SK-N-SH (cell line): ENCODE results near the gene RASA3. TPM values are rescaled to one million over a fixed set of nuclear protein-coding genes. Genes with fewer than 3 reads are reported as not detected.

Source experiments
- CTCF ChIA-PET: fragments of 300-600, 350-600 bp; formaldehyde crosslinking; extraction: SDS; loops from one replicate; lab custom pipeline; 2021; lab: Yijun Ruan, JAX
- POLR2A ChIA-PET: fragments of 350-600 bp; sonication (Branson Sonifier 250); formaldehyde crosslinking; extraction: SDS; loops from one replicate; lab custom pipeline; 2020; ENCODE audit warnings: antibody characterized with exemption, inconsistent platforms; lab: Yijun Ruan, JAX
- DNase-seq: peaks from one replicate; pipeline ENCODE4 v3.0.0; 2012
- H2AFZ ChIP-seq: fragments of 200-600 bp; sonication (generic); 2 replicates; pipeline ENCODE4 v1.8.1; 2016; ENCODE audit warnings: antibody characterized with exemption, mild to moderate bottlenecking, low read depth
- H3F3A ChIP-seq: fragments of 200-600 bp; sonication (generic); replicated peaks from 2 replicates; pipeline ENCODE3; 2016; ENCODE audit warnings: antibody characterized with exemption, mild to moderate bottlenecking; ENCODE audit not compliant: insufficient read depth
- H3K27ac ChIP-seq, 2 experiments: fragments of 200-500 bp in 1 of 2; fragments of 200-600 bp in 1 of 2; sonication (Bioruptor generic) in 1 of 2; sonication (generic), shearing (Covaris generic) in 1 of 2; 2 replicates each; pipeline versions ENCODE4 v1.5.1 to v1.6.1; 2014 to 2016; ENCODE audit warnings: low read depth in 2 of 2, inconsistent platforms in 1 of 2, low read length in 1 of 2, mild to moderate bottlenecking in 1 of 2, mixed read lengths in 1 of 2
- H3K27me3 ChIP-seq: fragments of 200-600 bp; sonication (generic), shearing (Covaris generic); 2 replicates; pipeline ENCODE4 v1.6.1; 2016; ENCODE audit warnings: mixed run types; ENCODE audit not compliant: insufficient read depth
- H3K36me3 ChIP-seq, 2 experiments: fragments of 200-500 bp in 1 of 2; fragments of 200-600 bp in 1 of 2; sonication (Bioruptor generic) in 1 of 2; sonication (generic) in 1 of 2; replicated peaks in 1 of 2; 2 replicates each; pipeline versions ENCODE3 to v1.5.1; 2014 to 2016; ENCODE audit warnings: low read length in 1 of 2, mild to moderate bottlenecking in 1 of 2; ENCODE audit not compliant: insufficient read depth in 2 of 2, control insufficient read depth in 1 of 2
- H3K4me1 ChIP-seq, 2 experiments: fragments of 200-500 bp in 1 of 2; fragments of 200-600 bp in 1 of 2; sonication (Bioruptor generic) in 1 of 2; sonication (generic), shearing (Covaris generic) in 1 of 2; 2 replicates each; pipeline versions ENCODE4 v1.5.1 to v1.6.1; 2014 to 2016; ENCODE audit warnings: low read depth in 1 of 2, low read length in 1 of 2, mixed run types in 1 of 2; ENCODE audit not compliant: insufficient read depth in 2 of 2, control insufficient read depth in 1 of 2
- H3K4me2 ChIP-seq: fragments of 200-600 bp; sonication (generic), shearing (Covaris generic); 2 replicates; pipeline ENCODE4 v1.6.1; 2017; ENCODE audit warnings: mixed run types
- H3K4me3 ChIP-seq, 2 experiments: fragments of 200-500 bp in 1 of 2; fragments of 200-600 bp in 1 of 2; sonication (Bioruptor generic) in 1 of 2; sonication (generic), shearing (Covaris generic) in 1 of 2; 2 replicates each; pipeline versions ENCODE4 v1.5.1 to v1.8.1; 2014 to 2016; ENCODE audit warnings: low read depth in 2 of 2, inconsistent platforms in 1 of 2, low read length in 1 of 2, mild to moderate bottlenecking in 1 of 2, mixed read lengths in 1 of 2, moderate library complexity in 1 of 2
- H3K79me2 ChIP-seq: fragments of 200-600 bp; sonication (generic); 2 replicates; pipeline ENCODE4 v1.8.1; 2017; ENCODE audit warnings: mild to moderate bottlenecking; ENCODE audit not compliant: insufficient read depth
- H3K9ac ChIP-seq: fragments of 200-600 bp; sonication (generic); 2 replicates; pipeline ENCODE4 v1.6.1; 2017; ENCODE audit warnings: mixed run types
- H3K9me2 ChIP-seq: fragments of 200-600 bp; sonication (generic); 2 replicates; pipeline ENCODE4 v1.6.1; 2017; ENCODE audit warnings: mixed run types
- H3K9me3 ChIP-seq: fragments of 200-600 bp; sonication (generic); 2 replicates; pipeline ENCODE4 v1.6.1; 2017; ENCODE audit warnings: mixed run types, mild to moderate bottlenecking, moderate library complexity
- H4K20me1 ChIP-seq: fragments of 200-600 bp; sonication (generic); 2 replicates; pipeline ENCODE4 v1.6.1; 2017; ENCODE audit warnings: mild to moderate bottlenecking, mixed run types; ENCODE audit not compliant: insufficient read depth
- FOXM1 ChIP-seq: IDR thresholded peaks from 2 replicates; pipeline ENCODE4 v1.4.0; 2012; ENCODE audit warnings: low read depth, mild to moderate bottlenecking
- GABPA ChIP-seq: IDR thresholded peaks from 2 replicates; pipeline ENCODE4 v1.4.0; 2012; ENCODE audit warnings: low read depth, mild to moderate bottlenecking
- RFX5 ChIP-seq: IDR thresholded peaks from 2 replicates; pipeline ENCODE4 v1.6.1; 2012; ENCODE audit warnings: mild to moderate bottlenecking, improper control_type of control experiment, low read length
- TAF1 ChIP-seq: IDR thresholded peaks from 2 replicates; pipeline ENCODE4 v1.6.1; 2012; ENCODE audit warnings: low read depth, mild to moderate bottlenecking, low read length, moderate library complexity, borderline replicate concordance
- TCF12 ChIP-seq: IDR thresholded peaks from 2 replicates; pipeline ENCODE4 v1.4.0; 2012
- TEAD4 ChIP-seq: IDR thresholded peaks from 2 replicates; pipeline ENCODE4 v1.4.0; 2012; ENCODE audit warnings: mild to moderate bottlenecking, borderline replicate concordance; ENCODE audit not compliant: insufficient read depth
- WGBS: methylation state at CpG from one replicate; pipeline ENCODE4 v1.1.6; 2017; ENCODE audit warnings: low lambda C conversion rate; 5-methylcytosine and 5-hydroxymethylcytosine counted together
- polyA plus RNA-seq, 3 experiments: library from polyadenylated mRNA; depleted of rRNA; stranded (reverse); fragments of >200 nt; gene quantifications; 2 replicates each; pipeline ENCODE4 v1.2.3, GENCODE V29; 2012
- TF ChIP-seq, protein P1 (sequence below): IDR thresholded peaks from 2 replicates; pipeline ENCODE4 v1.4.0; 2012; ENCODE audit warnings: low read depth, borderline replicate concordance
- TF ChIP-seq, protein P2 (sequence below): IDR thresholded peaks from 2 replicates; pipeline ENCODE4 v1.4.0; 2012; ENCODE audit warnings: low read depth
- TF ChIP-seq, protein P3 (sequence below): fragments of 200-600 bp; sonication (generic); IDR thresholded peaks from 2 replicates; pipeline ENCODE4 v1.6.1; 2017; ENCODE audit warnings: antibody characterized with exemption, mild to moderate bottlenecking, moderate library complexity
- TF ChIP-seq, protein P4 (sequence below): IDR thresholded peaks from 2 replicates; pipeline ENCODE4 v1.4.0; 2012; ENCODE audit warnings: low read depth, borderline replicate concordance
- TF ChIP-seq, protein P5 (sequence below): IDR thresholded peaks from 2 replicates; pipeline ENCODE4; 2012

RASA3 gene
- polyA plus RNA-seq, 1 of the 3 experiments (the other 2 are of a cell fraction), result 25.1 TPM

DNA sequence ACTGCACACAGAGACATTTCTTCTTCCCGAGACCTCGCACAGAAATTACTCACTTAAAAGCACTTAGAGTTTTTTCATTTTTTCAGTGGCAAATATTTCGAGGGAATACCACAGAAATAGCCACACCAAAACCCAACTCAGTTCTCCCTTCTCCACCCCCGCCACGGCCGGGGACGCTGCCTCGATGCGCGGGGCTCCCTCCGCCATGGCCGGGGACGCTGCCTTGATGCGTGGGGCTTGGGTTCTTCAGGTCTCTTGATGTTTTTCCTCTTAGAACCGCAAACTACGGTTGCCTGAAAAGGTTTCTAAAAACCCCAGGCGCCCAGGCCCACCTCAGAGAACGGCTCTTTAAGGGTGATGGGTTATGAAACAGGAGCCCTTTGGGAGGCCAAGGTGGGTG, 71.4 kb downstream of the RASA3 start:
- peaks cover 90% of the 10 kb centered on the region for H3K79me2 ChIP-seq
- H3K9ac ChIP-seq, result no peak overlapping the region
- H2AFZ ChIP-seq, result no peak overlapping the region
- H3K36me3 ChIP-seq, result peaks cover 8 to 12% of the 10 kb centered on the region in 2 experiments
- TF ChIP-seq, protein P1, sequence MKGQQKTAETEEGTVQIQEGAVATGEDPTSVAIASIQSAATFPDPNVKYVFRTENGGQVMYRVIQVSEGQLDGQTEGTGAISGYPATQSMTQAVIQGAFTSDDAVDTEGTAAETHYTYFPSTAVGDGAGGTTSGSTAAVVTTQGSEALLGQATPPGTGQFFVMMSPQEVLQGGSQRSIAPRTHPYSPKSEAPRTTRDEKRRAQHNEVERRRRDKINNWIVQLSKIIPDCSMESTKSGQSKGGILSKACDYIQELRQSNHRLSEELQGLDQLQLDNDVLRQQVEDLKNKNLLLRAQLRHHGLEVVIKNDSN, result no peak
- TF ChIP-seq, protein P2, sequence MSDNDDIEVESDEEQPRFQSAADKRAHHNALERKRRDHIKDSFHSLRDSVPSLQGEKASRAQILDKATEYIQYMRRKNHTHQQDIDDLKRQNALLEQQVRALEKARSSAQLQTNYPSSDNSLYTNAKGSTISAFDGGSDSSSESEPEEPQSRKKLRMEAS, result no peak
- TF ChIP-seq FOXM1 (no peak), GABPA (no peak), RFX5 (no peak), TAF1 (no peak), TEAD4 (no peak), TCF12 (no peak)
- TF ChIP-seq, protein P3, sequence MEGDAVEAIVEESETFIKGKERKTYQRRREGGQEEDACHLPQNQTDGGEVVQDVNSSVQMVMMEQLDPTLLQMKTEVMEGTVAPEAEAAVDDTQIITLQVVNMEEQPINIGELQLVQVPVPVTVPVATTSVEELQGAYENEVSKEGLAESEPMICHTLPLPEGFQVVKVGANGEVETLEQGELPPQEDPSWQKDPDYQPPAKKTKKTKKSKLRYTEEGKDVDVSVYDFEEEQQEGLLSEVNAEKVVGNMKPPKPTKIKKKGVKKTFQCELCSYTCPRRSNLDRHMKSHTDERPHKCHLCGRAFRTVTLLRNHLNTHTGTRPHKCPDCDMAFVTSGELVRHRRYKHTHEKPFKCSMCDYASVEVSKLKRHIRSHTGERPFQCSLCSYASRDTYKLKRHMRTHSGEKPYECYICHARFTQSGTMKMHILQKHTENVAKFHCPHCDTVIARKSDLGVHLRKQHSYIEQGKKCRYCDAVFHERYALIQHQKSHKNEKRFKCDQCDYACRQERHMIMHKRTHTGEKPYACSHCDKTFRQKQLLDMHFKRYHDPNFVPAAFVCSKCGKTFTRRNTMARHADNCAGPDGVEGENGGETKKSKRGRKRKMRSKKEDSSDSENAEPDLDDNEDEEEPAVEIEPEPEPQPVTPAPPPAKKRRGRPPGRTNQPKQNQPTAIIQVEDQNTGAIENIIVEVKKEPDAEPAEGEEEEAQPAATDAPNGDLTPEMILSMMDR, result no peak
- TF ChIP-seq, protein P4, sequence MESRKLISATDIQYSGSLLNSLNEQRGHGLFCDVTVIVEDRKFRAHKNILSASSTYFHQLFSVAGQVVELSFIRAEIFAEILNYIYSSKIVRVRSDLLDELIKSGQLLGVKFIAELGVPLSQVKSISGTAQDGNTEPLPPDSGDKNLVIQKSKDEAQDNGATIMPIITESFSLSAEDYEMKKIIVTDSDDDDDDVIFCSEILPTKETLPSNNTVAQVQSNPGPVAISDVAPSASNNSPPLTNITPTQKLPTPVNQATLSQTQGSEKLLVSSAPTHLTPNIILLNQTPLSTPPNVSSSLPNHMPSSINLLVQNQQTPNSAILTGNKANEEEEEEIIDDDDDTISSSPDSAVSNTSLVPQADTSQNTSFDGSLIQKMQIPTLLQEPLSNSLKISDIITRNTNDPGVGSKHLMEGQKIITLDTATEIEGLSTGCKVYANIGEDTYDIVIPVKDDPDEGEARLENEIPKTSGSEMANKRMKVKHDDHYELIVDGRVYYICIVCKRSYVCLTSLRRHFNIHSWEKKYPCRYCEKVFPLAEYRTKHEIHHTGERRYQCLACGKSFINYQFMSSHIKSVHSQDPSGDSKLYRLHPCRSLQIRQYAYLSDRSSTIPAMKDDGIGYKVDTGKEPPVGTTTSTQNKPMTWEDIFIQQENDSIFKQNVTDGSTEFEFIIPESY, result no peak
- TF ChIP-seq, protein P5, sequence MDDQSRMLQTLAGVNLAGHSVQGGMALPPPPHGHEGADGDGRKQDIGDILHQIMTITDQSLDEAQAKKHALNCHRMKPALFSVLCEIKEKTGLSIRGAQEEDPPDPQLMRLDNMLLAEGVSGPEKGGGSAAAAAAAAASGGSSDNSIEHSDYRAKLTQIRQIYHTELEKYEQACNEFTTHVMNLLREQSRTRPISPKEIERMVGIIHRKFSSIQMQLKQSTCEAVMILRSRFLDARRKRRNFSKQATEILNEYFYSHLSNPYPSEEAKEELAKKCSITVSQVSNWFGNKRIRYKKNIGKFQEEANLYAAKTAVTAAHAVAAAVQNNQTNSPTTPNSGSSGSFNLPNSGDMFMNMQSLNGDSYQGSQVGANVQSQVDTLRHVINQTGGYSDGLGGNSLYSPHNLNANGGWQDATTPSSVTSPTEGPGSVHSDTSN, result no peak
- peaks cover 28% of the 10 kb centered on the region for H3F3A ChIP-seq
- 0 out of 4 replicates have a peak overlapping the region, but pooled peaks of 1 of the 2 experiments have one; percentile 4 for H3K27ac ChIP-seq
- peaks cover 28 to 36% of the 10 kb centered on the region in 2 experiments for H3K4me1 ChIP-seq
- POLR2A ChIA-PET, result no interaction called here
- no peak overlapping the region for H3K4me3 ChIP-seq
- no peak for DNase-seq
- H3K9me2 ChIP-seq, result no peaks in the 10 kb centered on the region
- no peaks in the 10 kb centered on the region for H3K9me3 ChIP-seq
- CTCF ChIA-PET, result no interaction called here
- no peak overlapping the region for H3K4me2 ChIP-seq
- 96% methylated on average over 18 of the region's 18 CpGs for WGBS
- H4K20me1 ChIP-seq, result no peaks in the 10 kb centered on the region
- no peaks in the 10 kb centered on the region for H3K27me3 ChIP-seq
